ENCODE data around the gene TMEM132E.

Gene TMEM132E

DNA sequence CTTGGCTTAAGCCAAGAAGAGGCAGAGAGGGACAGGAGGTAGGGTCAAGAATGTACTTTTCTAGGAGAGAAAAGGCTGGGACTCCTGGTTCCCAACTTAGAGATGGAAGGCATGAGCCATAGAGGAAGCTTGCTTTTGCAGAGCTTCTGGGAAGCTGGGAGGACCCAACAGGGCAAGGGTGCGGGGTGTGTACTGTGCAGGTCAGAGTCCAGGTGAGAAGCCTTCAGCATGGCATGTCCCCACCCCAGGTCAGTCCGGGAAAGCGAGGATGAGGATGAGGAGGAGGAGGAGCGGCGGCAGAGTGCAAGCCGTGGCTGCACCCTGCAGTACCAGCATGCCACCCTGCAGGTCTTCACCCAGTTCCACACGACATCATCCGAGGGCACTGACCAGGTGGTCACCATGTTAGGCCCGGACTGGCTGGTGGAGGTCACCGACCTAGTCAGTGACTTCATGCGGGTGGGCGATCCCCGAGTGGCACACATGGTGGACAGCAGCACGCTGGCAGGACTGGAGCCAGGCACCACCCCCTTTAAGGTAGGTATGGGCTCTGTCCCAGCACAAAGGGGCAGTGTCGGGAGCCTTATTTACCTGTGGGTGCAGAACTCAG, 55.3 kb downstream of the TMEM132E start:
- no peak for DNase-seq (ENCODE audit: low spot score)

DNA sequence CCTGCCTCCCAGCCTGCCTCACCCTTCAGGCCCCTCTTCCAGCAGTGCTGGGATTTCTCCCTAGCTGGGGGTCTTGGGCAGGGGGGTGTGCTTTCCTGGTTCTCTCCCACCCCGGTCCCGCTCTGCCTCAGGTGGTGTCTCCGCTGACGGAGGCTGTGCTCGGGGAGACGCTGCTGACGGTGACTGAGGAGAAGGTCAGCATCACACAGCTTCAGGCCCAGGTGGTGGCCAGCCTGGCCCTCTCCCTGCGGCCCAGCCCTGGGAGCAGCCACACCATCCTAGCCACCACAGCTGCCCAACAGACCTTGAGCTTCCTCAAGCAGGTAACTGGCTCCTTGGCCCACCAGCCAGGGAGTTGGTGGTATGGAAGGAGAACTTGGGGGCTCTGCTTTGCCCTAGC, 56.5 kb downstream of the TMEM132E start:
- no peak for DNase-seq (ENCODE audit: low spot score)

DNA sequence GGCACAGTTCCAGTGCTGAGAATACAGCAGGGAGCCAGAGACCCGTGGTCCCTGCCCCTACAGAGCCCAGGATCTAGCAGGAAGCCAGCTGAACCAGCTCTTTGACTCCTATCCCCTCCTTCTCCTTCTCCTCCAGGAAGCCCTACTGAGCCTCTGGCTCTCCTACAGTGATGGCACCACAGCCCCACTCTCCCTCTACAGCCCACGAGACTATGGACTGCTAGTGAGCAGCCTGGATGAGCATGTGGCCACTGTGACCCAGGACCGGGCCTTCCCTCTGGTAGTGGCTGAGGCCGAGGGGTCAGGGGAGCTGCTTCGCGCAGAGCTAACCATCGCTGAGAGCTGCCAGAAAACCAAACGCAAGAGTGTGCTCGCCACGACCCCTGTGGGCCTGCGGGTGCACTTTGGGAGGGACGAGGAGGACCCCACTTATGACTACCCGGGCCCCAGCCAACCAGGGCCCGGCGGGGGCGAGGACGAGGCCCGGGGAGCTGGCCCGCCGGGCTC, 57.7 kb downstream of the TMEM132E start:
- no peak for DNase-seq (ENCODE audit: low spot score)

GRCh38 chr17:34637548-34638525, 58.5 kb downstream of the TMEM132E start:
- DNase-seq (ENCODE audit: low spot score): peak; percentile 45

DNA sequence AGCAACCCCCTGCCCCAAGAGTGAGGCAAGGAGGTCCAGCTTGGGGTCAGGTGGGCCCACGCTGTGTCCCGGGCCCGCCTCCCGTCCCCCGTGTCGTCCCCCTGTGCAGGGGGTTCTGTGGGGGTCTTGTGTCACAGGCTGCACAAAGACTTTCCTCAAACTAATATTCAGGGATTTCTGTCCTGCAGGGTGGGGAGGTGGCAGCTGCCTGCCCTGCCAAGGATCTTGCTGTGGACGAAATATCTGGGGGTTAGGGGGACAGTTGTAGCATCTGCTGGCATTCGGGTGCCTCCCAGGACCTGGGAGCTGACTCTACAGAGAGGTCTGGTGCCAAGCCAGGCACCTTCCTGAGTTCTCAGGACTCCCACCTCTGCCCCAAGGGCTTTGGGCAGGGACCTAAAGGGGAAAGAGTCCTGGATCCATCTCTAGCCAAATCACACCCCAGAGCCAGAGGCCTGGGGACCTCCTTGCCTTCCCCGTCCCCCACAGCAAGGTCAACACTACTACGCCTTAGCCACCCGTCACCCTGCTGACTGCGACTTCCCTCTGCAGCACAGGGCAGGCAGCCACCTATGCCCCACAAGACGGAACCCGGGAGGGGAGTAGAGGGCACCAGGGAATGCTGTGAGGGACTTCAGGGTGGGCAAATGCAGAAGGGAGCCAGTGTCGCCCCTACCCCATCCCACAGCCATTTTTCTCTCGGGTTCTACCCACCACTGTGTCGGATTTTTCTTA, 59.3 kb downstream of the TMEM132E start:
- DNase-seq (ENCODE audit: low spot score): no peak

- no peak for DNase-seq (ENCODE audit: low spot score)
These were observed 60.5 kb downstream of the TMEM132E start for GRCh38 chr17:34639706-34640425.

- DNase-seq (ENCODE audit: low spot score): no peak
These were observed 62.0 kb downstream of the TMEM132E start for GRCh38 chr17:34641368-34641767.

GRCh38 chr17:34644941-34645550, 65.7 kb downstream of the TMEM132E start:
- no peak for DNase-seq (ENCODE audit: low spot score)

DNA sequence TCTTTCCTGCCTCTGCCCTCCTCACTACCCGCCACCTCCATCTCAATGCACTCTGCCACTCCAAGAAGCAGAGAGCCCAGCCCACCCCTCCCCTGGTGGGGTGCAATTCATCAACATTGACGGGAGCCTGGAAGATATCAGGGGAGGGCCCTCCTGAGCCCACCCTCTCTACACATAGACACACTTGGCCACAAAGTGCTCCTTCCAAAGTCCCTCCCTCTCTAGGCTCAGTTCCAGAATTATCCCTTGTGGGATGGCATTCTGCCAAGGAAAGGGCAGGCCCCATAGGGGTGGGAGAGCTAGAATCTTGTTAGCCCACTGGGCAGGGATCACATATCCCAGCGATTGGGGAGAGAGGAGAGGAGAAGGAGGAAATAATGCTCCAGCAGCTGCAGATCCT, 66.2 kb downstream of the TMEM132E start:
- no peak for DNase-seq (ENCODE audit: low spot score)

GRCh38 chr17:34647511-34647910, 68.1 kb downstream of the TMEM132E start:
- no peak for DNase-seq (ENCODE audit: low spot score)

DNA sequence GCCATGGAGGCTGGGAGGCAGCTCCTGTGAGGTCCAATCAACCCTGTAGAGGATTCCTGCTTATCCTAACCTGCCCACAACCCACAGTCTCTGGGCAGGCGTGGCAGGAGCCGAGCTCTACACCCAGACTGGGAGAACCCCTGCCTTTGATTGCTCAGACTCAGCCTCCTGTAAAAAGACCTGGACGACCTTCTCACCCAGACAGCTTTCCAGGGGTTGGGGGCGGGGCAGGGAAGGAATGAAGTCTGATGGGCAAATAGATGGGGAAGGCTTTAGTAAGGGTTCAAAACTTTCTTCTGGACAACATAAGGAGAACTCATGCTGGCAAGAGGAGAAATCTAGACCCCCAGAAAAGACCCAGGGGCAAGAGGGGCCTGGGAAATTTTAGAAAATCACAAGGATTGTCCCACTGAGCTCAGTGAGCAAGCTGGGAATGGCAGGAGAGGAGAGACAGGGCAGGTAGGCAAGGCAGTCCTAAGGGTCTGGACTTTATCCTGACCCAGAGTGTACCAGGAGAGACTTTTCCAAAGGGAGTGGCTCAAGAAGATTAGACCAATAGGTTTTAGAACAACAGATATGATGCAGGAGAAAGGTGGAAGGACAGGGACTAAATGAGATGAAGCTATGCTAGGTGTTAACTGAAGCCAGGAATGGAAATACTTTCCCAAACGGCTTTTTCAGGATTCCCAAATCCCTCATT, 70.8 kb downstream of the TMEM132E start:
- no peak for DNase-seq (ENCODE audit: low spot score)

DNA sequence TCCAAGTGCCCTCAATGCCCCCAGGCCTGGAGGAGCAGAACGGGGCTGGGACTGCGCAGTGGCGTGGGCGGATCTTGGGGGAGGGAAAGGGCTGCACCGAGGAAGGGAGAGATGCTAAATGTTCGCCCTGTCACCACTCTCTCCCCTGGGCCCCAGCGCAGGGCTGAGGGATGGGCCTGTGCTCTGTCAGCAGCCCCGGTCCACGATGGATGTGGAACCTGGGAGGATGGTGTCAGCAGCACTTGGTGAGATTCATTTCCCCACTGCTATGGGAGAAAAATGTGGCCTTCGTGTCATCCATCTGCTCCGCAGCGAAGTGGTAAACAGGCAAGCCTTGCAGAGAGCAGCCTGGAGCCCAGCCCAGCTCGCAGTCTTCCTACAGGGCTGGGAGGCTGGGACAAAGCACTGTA, 72.0 kb downstream of the TMEM132E start:
- DNase-seq (ENCODE audit: low spot score): no peak

- DNase-seq (ENCODE audit: low spot score): no peak
These were observed 72.7 kb downstream of the TMEM132E start for GRCh38 chr17:34652021-34652555.

- no peak for DNase-seq (ENCODE audit: low spot score)
These were observed 74.1 kb downstream of the TMEM132E start for GRCh38 chr17:34653511-34653910.

DNA sequence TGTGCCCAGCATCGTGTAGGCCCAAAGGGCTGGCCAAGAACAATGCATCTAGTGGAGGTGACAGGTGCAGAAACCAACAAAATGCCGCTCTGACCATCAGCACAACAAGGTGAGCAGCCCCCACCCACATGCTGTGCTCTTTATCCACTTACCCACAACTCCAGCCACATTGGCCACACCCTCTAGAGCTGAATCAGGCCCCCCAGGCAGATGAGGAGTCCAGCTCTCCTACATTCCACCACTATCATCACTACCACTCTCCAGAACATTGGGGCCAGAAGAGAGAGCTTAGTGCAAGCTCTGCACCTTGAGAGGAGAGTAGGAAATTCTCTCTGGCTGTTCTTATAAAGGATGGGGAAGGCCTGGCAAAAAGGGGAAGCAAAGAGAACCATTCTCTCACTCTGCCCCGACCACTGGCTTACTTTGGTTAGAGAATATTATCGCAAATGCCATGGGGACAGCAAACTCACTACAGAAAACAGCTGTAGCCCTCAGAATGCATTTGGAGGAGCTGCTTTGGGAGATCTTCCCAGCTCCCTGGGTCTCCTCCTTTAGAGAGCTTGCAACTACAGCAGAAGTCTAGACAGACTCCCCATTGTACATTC, 75.0 kb downstream of the TMEM132E start:
- DNase-seq (ENCODE audit: low spot score): no peak

DNA sequence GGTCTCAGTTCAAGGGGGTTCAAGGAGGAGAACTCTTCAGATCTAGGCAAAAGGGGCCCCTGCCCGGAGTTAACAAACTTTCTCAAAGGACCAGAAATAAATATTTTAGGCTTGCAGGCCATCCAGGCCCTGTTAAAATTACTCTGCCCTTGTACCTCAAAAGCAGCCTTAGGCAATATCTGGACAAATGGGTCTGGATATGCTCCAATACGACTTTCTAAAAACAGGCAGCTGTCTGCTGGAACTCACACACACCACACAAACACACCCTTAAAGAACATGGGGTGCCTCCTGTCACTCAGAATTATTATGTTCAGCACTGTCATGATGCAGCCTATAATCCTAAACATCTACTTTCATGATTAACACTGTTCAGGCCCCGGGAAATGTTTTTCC, 75.5 kb downstream of the TMEM132E start:
- no peak for DNase-seq (ENCODE audit: low spot score)

DNA sequence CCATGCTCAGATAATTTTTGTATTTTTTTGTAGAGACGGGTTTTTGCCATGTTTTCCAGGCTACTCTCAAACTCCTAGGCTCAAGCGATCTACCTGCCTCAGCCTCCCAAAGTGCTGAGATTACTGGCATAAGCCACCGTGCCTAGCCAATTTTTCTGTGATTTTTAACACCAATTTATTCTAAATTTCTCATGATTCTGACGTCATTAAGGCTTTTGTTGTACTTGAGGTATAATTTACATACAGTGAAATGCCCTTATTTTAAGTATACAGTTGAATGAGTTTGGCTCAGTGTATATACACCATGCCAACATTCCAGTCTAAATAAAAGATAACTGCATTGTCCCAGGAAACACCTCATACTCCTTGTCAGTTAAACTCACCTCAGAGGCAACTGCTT, 77.4 kb downstream of the TMEM132E start:
- no peak for DNase-seq (ENCODE audit: low spot score)

GRCh38 chr17:34658811-34659560, 79.6 kb downstream of the TMEM132E start:
- no peak for DNase-seq (ENCODE audit: low spot score)

DNA sequence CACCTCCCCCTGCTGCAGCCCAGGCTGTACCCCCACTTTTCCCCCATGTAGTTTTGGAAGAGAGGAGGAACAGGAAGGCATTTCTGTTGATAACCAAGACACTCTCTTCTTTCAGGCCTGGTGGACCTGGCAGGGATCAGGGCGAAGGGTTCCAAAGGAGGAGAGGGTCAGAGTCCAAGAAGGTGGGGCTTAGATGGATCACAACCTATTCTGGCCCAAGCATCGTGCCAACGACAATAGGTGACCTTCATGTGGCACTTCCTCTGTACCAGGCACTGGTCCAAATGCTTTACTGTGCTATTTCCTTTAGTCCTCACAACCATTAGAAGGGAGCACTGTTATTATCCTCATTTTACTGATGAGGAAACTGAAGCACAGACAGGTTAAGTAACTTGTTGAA, 84.3 kb downstream of the TMEM132E start:
- DNase-seq (ENCODE audit: low spot score): no peak
